Fibroblast of mammary gland (primary cell): ENCODE results near the gene PPP2R5B.
A peak's percentile ranks its signal among the peaks of the same experiment; 100 is the strongest.

Experiments
- DNase-seq: peaks from one replicate; pipeline ENCODE4 v3.0.0-alpha.2; 2010; ENCODE audit warnings: low read depth
- H3K4me3 ChIP-seq: 2 replicates; pipeline ENCODE4 v1.5.1; 2011; ENCODE audit warnings: low read depth, mild to moderate bottlenecking, low read length, moderate library complexity; ENCODE audit not compliant: control insufficient read depth
- TF ChIP-seq, protein P1 (sequence below): conservative IDR thresholded peaks from 2 replicates; pipeline ENCODE4 v1.5.1; 2011; ENCODE audit warnings: low read depth, low read length, inconsistent platforms; ENCODE audit not compliant: control insufficient read depth, insufficient read depth

Gene PPP2R5B

DNA sequence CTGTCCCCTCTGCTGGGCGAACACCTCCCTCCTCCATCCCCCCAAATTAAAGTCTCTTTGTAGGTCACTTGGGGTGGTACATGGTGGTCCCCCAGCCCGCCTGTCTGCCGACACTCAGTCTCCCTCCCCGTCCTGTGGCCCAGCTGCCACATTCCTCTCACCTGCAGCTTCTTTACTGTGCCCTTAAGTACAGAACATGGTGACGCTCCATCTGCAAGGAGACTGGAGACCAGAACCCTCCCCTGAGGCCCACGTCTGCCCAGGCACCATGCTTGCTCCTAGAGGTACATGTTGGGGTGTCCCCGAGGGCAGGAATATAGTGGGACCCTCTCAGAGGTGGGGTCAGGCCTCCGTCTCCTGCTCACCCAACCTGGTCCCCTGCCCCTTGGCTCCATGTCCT lies 40.5 kb upstream of the PPP2R5B start:
- no peak overlapping the region for H3K4me3 ChIP-seq
- no peak for DNase-seq
- TF ChIP-seq, protein P1, sequence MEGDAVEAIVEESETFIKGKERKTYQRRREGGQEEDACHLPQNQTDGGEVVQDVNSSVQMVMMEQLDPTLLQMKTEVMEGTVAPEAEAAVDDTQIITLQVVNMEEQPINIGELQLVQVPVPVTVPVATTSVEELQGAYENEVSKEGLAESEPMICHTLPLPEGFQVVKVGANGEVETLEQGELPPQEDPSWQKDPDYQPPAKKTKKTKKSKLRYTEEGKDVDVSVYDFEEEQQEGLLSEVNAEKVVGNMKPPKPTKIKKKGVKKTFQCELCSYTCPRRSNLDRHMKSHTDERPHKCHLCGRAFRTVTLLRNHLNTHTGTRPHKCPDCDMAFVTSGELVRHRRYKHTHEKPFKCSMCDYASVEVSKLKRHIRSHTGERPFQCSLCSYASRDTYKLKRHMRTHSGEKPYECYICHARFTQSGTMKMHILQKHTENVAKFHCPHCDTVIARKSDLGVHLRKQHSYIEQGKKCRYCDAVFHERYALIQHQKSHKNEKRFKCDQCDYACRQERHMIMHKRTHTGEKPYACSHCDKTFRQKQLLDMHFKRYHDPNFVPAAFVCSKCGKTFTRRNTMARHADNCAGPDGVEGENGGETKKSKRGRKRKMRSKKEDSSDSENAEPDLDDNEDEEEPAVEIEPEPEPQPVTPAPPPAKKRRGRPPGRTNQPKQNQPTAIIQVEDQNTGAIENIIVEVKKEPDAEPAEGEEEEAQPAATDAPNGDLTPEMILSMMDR, result no peak

DNA sequence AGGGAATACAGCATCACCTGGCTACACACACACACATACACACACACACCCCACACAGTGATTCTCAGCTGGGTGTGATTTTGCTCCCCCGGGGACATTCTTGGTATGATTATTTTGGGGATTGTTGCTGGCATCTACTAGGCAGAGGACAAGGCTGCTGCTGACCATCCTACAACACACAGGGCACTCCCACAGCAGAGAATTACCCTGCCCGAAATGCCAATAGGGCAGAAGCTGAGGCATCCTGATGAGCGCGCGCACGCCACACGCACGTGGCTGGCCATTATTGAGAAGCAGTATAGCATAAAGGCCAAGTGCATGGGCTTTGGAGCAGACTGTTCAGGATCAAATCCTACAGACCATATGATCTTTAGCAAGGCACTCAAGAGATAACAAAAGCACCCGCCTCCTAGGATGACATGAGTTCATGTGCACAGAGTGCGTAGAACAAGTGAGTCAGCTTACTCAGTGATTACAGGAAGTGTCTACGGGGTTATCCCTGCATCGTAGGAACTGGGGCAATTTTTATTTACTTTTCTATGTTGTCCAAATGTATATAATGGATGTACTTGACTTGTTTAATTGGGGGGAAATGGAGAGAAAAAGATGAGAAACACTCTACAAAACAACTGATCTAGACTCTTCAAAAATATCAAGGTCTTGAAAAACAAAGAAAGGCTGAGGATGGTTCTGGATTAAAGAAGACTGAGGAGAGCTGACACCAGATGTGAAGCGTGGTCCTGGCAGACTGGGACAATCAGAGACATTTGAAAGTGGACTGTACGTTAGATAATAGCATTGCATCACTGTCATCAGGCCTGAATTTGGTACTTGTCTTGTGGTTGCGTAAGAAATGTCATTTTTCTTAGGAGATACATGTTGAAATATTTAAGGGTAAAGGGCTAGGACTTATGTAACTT lies 38.9 kb upstream of the PPP2R5B start:
- TF ChIP-seq, protein P1, result no peak
- peak; percentile 90 for DNase-seq
- no peak overlapping the region for H3K4me3 ChIP-seq

DNA sequence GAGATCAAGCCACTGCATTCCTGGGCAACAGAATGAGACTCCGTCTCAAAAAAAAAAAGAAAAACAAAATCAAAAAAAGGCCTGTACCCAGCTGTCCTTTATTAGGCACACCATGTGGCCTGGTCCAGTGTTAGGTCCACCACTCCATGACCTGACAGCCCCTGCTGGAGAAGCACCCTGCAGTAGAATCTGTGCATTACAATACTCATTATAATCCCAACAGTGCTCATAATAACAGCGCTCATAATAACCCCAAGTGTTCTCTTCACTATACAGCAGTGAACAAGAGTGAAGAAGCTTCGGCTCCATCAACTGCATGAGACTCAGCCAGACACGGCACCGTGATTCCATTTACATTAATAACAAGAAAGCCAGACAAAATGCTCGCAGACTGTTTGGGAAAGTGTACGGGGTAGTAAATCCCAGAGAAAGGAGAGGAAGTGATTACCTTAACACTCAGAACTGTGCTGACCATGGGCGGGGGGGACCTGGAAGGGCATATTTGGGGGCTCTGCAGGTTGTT lies 37.2 kb upstream of the PPP2R5B start:
- TF ChIP-seq, protein P1, result no peak
- no peak for DNase-seq

DNA sequence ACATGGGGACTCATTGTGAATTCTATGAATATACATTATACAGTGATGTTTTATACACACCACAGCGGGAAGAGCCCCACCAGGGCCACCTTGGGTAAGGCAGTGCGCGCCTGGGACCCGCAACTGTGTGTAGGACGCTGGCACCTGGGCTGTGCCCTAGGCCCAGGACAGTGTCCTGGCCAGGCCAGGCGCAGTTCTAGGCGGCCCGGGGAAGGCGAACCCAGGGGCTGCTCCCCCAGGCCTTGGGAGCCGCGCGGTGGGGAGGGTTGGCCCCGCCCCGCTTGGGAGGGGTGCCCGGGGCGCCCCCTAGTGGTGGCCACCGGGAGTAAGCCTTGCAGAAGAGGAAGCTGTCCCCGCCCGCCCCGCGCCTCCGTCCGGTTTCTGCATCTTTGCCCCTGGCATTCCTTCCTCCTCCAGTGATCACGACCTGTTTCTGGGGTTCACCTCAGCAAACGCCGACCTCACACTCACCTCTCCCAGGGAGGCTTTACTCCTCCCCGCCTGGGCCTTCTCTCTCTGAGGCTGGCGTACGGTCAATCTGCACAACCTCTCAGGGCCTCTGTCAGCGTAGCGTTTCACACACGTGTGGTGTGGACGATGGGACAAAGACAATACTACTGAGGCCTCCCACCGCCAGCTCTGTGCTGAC lies 36.6 kb upstream of the PPP2R5B start:
- TF ChIP-seq, protein P1, result peak; percentile 68
- DNase-seq, result peak; percentile 47
- peak overlapping the region; percentile 31 for H3K4me3 ChIP-seq

More for the DNA sequence above, 37.2 kb upstream of the PPP2R5B start:
- no peak overlapping the region for H3K4me3 ChIP-seq

DNA sequence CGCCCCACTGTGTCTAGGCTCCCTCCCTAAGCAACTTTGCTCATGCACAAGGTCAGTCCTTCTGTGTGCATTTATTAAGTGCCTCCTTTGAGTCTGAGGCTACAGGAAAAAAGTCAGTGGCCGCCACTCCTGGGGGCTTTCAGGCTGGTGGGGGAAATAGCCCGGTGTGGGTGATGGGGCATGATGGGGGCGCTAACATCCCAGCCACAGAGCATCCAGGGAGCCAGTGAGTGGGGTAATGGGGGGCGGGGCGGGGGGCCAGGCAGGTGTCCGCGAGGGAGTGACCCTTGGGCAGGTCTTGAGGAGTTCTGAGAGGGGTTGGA lies 36.1 kb upstream of the PPP2R5B start:
- DNase-seq, result no peak
- TF ChIP-seq, protein P1, result no peak
- no peak overlapping the region for H3K4me3 ChIP-seq

DNA sequence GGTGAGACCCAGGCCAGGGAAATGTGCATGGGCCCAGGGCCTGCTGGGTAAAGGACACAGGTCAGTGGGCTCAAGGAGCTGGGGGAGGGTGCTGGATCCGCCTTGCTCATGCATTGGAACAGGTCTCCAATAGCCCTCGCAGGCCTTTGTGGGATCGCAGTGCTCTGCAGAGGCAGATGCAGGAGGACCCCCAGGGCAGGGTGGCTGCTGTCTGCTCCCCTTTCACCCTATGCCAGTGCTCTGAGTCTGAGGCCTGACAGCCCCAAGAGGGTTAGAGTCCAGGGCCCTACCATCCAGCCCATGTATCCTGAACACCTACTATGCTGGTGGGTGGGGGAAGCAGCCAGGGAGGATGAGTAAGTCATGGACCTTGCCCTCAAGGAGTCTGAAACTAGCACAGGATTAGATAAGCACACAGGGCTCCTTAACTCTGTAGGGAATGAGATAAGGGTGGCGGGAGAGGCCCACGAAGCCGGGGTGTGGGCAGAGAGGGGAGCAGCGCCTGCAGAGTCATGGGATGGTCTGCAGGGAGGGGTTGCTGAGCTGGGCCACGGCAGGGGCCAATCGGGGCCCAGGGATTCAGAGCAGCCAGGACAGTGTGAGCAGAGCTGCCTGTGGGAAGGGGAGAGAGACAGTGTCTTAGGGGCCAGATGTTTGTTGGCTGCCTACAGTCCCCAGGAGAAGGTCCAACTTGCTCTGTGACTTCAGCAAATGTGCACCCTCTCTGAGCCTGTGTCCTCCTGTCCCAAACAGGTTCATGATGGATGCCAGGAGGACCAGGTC lies 35.6 kb upstream of the PPP2R5B start:
- DNase-seq, result no peak
- TF ChIP-seq, protein P1, result no peak
- no peak overlapping the region for H3K4me3 ChIP-seq
